Cardiac septum (tissue), 1 donor: ENCODE data around the gene CALML4. TPM values are rescaled to one million over a fixed set of nuclear protein-coding genes. Genes with fewer than 3 reads are reported as not detected.
"Not testable (repeated sequence)": the region's sequence is repeated elsewhere in the genome, so short reads cannot be mapped to it uniquely, and the experiment has no call there.

Experiments
- DNase-seq: peaks from one replicate; pipeline ENCODE4 v3.0.0-alpha.2; 2020; ENCODE audit warnings: low spot score
- intact Hi-C: fragments of 100-400 bp; cut with DNase I; formaldehyde crosslinking; loops from one replicate; pipeline ENCODE4 v1.14.0; 2022
- total RNA-seq: library from RNA; stranded (reverse); fragmentation: NEBNext Ultra II Directional; extraction: Animal tissue kit (Norgen Biotek cat#: 25700); gene quantifications from one replicate; pipeline ENCODE4 v1.2.1, GENCODE V29; 2021
- donor health status: DM: no; HTN: no; CAD: no.

Gene CALML4
- total RNA-seq, 1 donor from 2014 or later = 1.6 TPM

DNA sequence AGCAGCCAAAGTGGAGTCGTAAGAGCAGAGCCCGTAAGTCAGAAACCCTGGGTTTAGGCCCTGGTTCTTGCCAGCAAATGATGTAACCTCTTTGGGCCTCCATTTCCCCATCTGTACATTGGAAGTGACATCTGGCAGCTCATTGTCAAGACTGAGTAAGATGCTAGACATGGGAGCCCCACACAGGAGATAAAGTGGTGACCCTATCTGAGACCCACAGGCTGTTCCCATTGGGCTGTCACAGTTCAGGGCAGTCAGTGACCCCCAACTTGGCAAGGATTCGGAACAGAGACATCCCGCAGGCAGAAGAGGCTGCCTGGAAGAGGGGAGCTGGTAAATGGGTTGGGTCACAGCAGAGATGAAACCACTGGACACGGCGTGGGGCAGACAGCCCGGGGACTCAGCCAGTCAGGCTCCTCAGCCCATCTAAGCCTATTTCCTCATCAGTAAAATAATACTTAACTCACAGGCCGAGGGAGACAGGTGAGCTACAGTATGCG is 22.6 kb upstream of the CALML4 start:
- DNase-seq = no peak
- intact Hi-C loops = no loop called here

DNA sequence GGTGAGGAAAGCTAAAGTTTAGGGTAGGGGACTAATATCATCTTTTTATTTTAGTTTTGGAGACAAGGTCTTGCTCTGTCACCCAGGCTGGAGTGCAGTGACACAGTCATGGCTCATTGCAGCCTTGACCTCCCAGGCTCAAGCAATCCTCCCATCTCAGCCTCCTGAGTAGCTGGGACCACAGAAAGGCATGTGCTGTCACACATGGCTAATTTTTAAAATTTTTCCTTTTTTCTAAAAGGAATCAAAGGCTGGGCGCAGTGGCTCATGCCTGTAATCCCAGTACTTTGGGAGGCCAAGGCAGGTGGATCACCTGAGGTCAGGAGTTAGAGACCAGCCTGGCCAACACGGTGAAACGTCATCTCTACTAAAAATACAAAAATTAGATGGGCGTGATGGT is 20.3 kb upstream of the CALML4 start:
- intact Hi-C loops, DNase-seq: not testable (repeated sequence)

DNA sequence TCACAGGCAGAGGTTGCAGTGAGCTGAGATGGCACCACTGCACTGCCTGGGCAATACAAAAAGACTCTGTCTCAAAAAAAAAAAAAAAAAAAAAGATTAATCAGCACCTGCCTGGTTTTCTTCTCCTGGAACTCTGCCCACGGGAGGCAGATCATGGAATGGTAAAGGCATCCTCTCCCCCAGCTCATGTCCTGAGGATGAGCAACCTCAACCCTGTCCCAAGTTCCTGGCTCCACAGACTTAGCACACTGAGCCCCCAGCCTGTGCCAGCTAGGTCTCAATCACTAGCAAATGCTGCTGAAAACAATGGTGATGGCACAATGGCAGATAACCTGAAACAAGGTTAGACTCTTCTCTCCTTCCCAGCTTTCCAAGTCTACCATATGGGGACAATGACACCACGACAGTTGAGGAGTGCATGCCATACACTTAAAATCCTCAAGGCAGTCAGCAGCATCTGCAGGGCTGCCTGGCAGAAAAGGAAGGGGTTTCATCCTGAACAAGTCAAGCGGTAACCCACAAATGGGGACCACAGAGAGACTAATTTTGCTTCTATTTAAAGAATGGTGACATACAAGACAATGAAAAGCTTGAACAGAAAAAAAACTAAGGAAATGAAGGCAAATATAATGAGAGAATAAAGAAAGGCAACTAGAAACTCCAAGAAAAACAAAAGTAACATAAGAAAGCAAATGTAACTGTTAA is 19.6 kb upstream of the CALML4 start:
- no peak for DNase-seq
- intact Hi-C loops = no loop called here

DNA sequence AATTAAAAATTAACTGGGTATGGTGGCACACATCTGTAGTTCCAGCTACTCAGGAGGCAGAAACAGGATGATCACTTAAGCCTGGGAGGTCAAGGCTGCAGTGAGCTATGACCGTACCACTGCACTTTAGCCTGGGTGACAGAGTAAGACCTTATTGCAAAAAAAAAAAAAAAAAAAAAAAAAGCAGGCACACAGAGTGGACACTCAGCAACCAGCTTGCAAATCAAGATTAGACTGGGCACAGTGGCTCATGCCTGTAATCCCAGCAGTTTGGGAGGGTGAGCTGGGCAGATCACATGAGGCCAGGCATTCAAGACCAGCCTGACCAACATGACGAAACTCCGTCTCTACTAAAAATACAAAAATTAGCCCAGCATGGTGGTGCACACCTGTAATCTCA is 19.0 kb upstream of the CALML4 start:
- no peak for DNase-seq
- intact Hi-C loops = no loop called here

DNA sequence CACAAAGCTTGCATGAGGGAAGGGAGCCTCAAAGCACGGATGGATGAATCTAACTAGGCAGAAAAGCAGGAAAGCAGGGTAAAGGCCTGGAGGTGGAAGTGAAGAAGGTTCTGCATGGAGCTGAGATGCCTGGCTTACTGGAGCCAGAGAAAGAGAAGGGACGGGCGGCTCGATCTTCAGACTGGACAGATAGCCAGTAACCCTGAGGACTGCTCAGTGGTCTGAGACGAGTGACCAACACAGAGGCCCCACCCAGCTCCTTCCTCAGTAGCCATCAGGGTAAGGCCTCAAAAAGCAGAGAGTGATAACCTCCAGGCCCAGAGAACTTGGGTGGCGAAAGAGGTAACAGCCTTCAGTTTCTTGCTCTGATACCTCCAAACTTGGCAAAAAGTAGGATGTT is 18.0 kb upstream of the CALML4 start:
- intact Hi-C loops = no loop called here
- no peak for DNase-seq

DNA sequence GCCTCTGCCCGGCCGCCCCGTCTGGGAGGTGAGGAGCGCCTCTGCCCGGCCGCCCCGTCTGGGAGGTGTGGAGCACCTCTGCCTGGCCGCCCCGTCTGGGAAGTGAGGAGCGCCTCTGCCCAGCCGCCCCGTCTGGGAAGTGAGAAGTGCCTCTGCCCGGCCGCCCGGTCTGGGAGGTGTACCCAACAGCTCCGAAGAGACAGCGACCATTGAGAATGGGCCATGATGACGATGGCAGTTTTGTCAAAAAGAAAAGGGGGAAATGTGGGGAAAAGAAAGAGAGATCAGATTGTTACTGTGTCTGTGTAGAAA is 17.3 kb upstream of the CALML4 start:
- intact Hi-C loops, DNase-seq: not testable (repeated sequence)

DNA sequence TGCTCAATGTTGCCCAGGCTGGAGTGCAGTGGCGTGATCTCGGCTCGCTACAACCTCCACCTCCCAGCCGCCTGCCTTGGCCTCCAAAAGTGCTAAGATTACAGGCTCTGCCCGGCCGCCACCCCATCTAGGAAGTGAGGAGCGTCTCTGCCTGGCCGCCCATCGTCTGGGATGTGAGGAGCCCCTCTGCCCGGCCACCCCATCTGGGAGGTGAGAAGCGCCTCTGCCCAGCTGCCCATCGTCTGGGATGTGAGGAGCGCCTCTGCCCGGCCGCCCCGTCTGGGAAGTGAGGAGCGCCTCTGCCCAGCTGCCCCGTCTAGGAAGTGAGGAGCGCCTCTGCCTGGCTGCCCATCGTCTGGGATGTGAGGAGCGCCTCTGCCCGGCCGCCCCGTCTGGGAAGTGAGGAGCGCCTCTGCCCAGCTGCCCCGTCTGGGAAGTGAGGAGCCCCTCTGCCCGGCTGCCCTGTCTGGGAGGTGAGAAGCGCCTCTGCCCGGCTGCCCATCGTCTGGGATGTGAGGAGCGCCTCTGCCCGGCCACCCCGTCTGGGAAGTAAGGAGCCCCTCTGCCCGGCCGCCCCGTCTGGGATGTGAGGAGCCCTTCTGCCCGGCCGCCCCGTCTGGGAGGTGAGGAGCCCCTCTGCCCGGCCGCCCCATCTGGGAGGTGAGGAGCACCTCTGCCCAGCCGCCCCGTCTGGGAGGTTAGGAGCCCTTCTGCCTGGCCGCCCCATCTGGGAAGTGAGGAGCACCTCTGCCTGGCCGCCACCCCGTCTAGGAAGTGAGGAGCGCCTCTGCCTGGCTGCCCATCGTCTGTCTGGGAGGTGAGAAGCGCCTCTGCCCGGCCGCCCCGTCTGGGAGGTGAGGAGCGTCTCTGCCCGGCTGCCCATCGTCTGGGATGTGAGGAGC is 16.6 kb upstream of the CALML4 start:
- intact Hi-C loops = not testable (repeated sequence)
- DNase-seq = peak; percentile 50

DNA sequence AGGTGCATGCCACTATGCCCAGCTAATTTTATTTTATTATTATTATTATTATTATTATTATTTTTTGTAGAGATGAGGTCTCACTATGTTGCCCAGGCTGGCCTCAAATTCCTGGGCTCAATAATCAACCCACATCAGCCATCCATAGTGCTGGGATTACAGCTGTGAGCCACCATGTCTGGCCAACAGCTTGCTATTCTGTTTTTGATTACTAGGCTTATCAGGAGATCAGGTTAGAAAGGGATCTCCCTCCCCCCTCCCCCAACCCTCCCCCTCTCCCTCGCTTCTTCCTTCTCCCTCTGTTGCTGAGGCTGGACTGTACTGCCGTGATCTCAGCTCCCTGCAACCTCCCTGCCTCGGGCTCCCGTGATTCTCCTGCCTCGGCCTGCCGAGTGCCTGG is 15.8 kb upstream of the CALML4 start:
- peak; percentile 10 for DNase-seq
- intact Hi-C loops = no loop called here

DNA sequence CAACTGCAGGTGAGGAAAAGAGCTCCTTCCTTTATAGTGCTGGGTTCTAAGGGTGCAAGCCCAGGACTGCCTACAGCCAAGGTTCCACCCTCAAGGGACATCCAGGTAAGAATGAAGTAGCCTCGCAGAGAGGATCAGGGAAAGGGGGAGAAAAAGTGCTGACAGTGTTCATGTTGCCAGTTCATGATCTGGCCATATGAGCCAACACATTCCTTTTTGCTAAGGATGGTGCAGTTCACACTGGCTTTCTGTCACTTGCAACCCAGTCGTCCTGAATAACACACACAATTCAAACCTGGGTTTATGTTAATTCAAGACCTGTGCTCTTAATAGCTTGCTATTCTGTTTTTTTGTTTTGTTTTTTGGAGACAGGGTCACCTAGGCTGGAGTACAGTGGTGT is 15.4 kb upstream of the CALML4 start:
- intact Hi-C loops = no loop called here
- DNase-seq = peak; percentile 7

DNA sequence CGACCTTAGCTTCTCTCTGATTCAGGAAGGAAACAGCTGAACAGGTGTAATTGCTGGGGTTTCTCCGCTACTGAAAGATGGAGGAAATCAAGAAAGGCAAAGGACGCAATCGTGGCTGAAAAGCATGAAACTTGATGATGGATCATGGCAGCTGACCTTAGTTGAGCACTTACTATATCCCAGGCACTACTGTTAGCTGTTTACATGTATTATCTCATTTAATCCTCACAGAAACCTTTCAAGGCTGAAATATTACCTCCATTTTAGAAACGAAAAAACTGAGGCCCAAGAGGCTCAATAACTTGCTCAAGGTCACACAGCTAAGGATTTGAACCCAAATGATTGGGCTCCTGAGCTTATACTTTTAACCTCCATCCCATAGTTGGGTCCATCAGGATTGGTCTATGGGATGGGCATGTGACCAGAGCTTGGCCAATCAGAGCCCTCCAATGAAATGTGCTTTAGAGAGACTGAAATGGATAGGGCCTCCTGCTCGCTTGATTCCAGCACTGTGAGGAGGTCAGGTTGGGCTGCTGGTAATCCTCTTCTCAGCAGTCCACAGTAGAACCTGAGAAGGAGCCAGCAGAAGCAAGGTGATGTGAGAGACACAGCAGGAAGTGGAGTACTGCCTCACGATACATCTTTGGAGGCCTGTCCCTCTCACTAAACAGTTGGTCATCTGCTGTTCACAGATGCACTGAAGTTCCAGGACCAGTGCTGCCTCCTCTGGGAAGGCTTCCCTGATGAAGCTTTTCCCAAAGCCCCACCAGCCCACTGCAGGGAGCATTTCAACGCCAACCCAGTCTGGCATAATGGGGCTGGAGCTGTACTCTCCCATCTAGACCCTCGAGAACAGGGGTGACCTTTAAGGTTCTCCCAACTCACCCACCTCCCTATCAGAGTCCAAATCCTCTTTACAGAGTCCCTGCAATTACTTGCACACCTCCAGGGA is 14.0 kb upstream of the CALML4 start:
- DNase-seq = peak; percentile 58
- intact Hi-C loops = no loop called here

DNA sequence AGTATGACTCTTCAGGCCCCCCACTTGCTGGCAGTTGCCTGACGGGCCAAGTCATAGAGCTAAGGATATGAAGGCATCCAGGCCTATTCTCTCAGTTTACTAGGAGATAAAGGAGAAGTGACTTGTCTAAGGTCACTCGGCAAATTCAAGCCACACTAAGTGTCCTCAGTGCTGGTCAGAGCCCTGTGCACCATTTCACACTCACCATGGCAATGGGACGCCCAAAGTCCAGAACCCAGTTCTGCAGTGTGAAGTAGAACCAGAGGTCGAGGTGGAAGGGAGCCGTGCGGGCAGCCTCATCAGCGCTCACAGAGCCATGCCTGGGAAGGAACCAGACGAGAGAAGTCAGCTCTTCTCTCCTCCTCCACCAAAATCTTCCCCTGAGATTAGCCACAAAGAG is 13.2 kb upstream of the CALML4 start:
- DNase-seq = peak; percentile 31
- intact Hi-C loops = no loop called here

DNA sequence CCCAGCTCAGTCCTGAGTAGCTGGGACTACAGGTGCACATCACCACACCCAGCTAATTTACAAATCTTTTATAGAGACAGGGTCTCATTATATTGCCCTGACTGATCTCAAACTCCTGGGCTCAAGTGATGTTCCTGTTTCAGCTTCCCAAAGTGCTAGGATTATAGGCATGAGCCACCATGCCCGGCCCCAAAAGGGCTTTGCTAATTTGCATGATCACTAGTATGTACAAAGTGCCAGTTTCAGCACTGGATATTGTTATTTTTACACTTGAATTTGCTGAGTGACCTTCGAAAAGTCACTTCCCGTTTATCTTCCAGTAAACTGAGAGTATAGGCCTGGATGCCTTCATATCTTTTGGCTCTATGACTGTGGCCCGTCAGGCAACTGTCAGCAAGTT is 12.2 kb upstream of the CALML4 start:
- intact Hi-C loops = no loop called here
- peak; percentile 27 for DNase-seq

DNA sequence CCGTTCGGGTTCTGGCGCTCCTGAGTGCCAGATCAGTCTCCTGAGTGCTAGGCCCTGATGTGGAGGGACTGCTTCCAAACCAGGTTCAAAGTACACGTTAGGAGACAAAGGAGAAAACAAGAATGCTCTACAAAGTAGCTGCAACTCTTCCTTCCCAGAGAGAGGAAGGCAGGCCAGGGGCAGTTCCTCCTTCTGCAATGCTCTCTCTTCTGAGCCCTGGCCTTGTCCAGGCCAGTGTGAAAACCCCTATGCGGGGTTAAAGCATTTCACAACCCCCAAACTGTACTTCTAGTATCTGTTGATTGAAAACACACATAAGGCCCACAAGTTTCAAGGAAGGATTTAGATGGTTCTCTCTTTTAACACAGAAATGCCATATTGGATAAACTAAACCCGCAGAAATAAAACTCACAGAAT is 9.7 kb upstream of the CALML4 start:
- intact Hi-C loops = no loop called here
- peak; percentile 12 for DNase-seq

DNA sequence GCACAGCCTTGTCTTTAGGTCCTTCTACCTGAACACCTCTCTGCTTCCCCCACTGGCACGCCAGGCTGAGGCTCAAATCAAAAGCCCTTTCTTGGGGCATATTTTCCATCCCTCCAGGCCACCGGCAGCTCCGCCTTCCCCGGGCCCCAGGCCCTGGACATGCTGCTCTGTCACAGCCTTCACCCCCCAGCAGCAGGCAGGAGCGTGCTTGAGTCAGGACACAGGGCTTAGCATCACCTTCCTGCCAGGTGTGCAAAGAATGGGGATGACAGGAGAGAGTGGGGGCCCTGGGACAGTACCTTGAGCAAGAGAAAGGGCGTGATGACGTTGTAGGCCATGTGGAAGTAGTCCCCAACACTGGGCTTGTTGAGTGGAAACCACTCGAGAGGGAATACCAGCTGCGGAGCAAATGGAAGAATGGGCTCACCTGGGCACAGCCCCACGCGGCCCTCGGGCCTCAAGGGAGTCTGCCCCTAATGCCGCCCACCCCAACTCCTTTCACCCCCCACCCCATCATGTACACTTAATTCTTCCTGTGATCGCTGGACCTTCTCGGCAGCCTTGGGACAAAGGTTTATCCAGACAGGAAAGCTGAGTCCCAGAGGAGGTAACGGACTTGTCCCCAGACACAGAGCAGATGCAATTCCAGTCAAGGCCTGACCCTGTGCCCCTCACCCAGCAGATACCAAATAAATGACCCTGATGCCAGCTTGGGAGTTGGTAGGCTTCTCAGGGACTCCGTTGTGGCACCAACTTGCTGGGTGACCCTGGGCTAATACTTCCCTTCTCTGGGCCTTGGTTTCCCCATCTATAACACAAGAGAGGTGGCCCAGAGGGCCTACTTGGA is 9.1 kb upstream of the CALML4 start:
- intact Hi-C loops = no loop called here
- peak; percentile 27 for DNase-seq

DNA sequence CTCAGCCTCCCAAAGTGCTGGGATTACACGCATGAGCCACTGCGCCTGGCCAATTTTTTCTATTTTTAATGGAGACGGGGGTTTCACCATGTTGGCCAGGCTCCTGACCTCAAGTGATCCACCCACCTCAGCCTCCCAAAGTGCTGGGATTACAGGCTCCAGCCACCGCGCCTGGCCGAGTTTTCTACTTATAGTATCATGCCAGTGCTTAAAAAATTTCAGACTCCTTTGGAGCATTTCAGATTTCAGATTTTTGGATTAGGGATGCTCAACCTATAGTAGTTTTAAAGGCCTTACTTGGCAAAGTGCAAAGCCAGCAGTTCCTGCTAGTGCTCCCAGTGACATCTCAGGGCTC is 8.3 kb upstream of the CALML4 start:
- intact Hi-C loops, DNase-seq: not testable (repeated sequence)

DNA sequence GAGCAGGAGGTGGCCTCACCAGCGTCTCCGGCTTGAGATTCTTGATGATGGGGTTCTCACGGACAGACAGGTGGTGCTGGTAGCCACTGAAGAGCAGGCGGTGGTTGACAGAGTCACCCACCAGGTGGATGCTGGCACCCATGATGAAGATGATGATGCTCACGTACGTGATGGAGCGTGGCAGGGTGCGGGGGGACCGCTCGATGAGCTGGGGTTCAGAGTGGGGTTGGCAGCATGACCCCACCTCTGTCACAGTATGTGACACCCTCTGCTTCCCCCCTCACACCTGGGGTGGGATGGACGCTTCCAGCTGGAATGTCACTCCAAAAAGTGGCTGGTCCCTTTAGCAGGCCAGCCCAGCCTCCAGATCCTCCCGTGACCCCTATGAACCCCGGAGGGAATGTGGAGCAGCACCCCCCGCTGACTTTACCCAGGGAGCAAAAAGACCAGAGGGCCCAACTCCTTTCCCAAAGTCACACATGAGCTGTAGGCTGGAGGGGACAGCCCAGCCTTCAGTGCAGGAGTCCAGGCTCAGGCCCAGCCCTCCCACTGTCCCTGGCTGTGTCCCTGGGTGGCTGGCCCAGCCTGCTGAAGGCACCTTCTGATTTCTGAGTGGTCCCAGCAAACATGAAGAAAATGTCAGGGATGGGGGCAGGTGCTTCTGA is 6.7 kb upstream of the CALML4 start:
- intact Hi-C loops = loop anchor here (2.0 kb wide), 1 partner anchor 349 kb away; no protein-coding TSS in a partner anchor
- DNase-seq = peak; percentile 67

DNA sequence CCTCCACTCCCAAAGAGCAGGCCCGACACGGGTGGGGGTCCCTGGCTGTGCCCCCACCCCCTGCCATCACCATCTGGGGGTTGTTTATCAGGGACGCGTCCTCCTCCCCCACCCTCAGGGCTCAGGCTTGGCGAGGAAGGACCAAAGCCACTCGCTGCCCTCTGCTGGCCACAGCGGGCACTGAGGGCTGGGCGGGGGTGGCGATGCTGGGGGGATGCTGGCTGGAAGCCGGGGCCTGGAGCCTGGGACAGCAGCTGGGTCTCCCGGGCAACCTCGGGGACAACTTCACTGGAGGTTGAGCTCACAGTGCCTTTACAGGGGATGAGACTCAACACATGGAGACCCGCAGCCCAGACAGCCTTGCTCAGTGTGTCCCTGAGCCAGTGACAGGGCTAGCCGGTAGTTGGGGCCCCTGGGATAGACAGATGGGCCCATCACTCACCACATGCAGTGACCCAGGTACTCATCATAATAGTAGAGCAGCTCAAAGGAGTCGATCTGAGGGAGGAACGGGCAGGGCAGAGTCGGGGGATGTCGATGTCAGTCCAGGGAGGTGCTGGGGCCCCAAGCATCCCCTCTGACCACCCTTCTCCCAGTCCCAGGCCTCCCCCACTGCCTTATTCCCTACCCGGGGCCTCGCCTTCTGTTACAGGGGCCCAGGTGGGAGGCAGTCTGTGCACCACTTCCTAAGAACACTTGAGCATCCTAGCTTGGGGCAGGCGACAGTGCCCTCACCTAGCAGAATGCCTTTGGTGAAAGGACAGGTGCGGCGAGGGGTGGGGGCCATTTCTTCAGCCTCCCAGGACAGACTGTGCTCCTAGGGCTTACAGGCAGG is 5.9 kb upstream of the CALML4 start:
- intact Hi-C loops = loop anchor here (2.0 kb wide), 1 partner anchor 348 kb away; no protein-coding TSS in a partner anchor
- DNase-seq = peak; percentile 71

DNA sequence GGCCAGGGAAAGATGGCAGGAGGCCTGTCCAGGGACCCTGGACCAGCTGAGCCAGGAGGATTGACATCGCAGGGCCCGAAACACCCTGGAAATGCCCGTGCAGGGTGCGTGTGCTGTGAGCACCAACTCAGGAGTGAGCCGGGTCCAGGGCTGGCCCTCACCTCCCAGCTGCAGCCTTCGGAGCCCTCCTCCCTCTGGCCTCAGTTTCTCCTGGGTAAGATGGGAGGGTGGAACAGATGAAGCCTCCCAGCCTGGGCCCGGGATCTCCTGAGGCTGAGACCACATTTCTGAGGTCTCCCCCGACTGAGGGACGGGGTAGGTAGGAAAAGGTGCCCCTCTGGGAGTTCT is 5.3 kb upstream of the CALML4 start:
- intact Hi-C loops = loop anchor here (2.0 kb wide), 1 partner anchor 348 kb away; no protein-coding TSS in a partner anchor
- peak; percentile 63 for DNase-seq
